HepG2 (cell line): ENCODE data around the gene LSM3. TPM values are rescaled to one million over a fixed set of nuclear protein-coding genes. Genes with fewer than 3 reads are reported as not detected.

Source experiments
- ADNP ChIP-seq: sonication (generic); formaldehyde crosslinking; IDR thresholded peaks from 2 replicates; pipeline ENCODE4 v1.4.0; 2020; ENCODE audit warnings: missing genetic modification reagents
- ATRX ChIP-seq: sonication (generic); formaldehyde crosslinking; IDR thresholded peaks from 2 replicates; pipeline ENCODE4 v1.4.0; 2020; ENCODE audit warnings: missing genetic modification reagents, borderline replicate concordance
- CBX1 ChIP-seq: IDR thresholded peaks from one replicate; pipeline ENCODE4 v1.6.1; 2016; ENCODE audit warnings: antibody characterized with exemption, low read depth
- CBX5 ChIP-seq: sonication (generic); formaldehyde crosslinking; IDR thresholded peaks from 2 replicates; pipeline ENCODE4 v1.4.0; 2020; ENCODE audit warnings: missing genetic modification reagents, borderline replicate concordance
- FOXA3 ChIP-seq: IDR thresholded peaks from 2 replicates; pipeline ENCODE4 v1.6.1; 2016; ENCODE audit warnings: missing genetic modification reagents, missing compliant biosample characterization
- FOXC1 ChIP-seq: sonication (generic); formaldehyde crosslinking; IDR thresholded peaks from 2 replicates; pipeline ENCODE4 v1.8.0; 2022; ENCODE audit warnings: mild to moderate bottlenecking, missing genetic modification reagents, borderline replicate concordance
- HOXA5 ChIP-seq: sonication (generic); formaldehyde crosslinking; IDR thresholded peaks from 2 replicates; pipeline ENCODE4 v1.4.0; 2020; ENCODE audit warnings: missing genetic modification reagents
- MIER2 ChIP-seq: IDR thresholded peaks from 2 replicates; pipeline ENCODE4 v1.6.1; 2016; ENCODE audit warnings: missing biosample characterization, missing genetic modification reagents
- PHF20 ChIP-seq: sonication (generic); formaldehyde crosslinking; IDR thresholded peaks from 2 replicates; pipeline ENCODE4 v1.5.0; 2020; ENCODE audit warnings: mild to moderate bottlenecking, missing genetic modification reagents
- POGZ ChIP-seq: sonication (generic); formaldehyde crosslinking; IDR thresholded peaks from 2 replicates; pipeline ENCODE4 v1.4.0; 2020; ENCODE audit warnings: mild to moderate bottlenecking, missing genetic modification reagents
- POLR2A ChIP-seq, 2 experiments: IDR thresholded peaks; 2 replicates each; pipeline ENCODE4 v1.6.1; 2011; ENCODE audit warnings: low read depth in 2 of 2, low read length in 2 of 2, mild to moderate bottlenecking in 1 of 2, moderate library complexity in 1 of 2; ENCODE audit not compliant: insufficient read depth in 1 of 2
- SNAPC2 ChIP-seq: sonication (generic); formaldehyde crosslinking; IDR thresholded peaks from 2 replicates; pipeline ENCODE4 v1.8.1; 2022; ENCODE audit warnings: mild to moderate bottlenecking, missing genetic modification reagents
- SRF ChIP-seq: IDR thresholded peaks from 2 replicates; pipeline ENCODE4 v1.6.1; 2011; ENCODE audit warnings: mild to moderate bottlenecking, low read depth, low read length, moderate library complexity
- SUZ12 ChIP-seq: fragments of 150-350 bp; IDR thresholded peaks from 2 replicates; pipeline ENCODE4 v1.6.1; 2014; ENCODE audit warnings: low read depth, low read length
- ZNF207 ChIP-seq: fragments of 450-650 bp; IDR thresholded peaks from 2 replicates; pipeline ENCODE4 v1.6.1; 2016; ENCODE audit warnings: antibody characterized with exemption, borderline replicate concordance
- ZNF264 ChIP-seq: sonication (generic); formaldehyde crosslinking; IDR thresholded peaks from 2 replicates; pipeline ENCODE4 v1.4.0; 2020; ENCODE audit warnings: missing genetic modification reagents
- ZNF441 ChIP-seq: sonication (generic); formaldehyde crosslinking; IDR thresholded peaks from 2 replicates; pipeline ENCODE4 v1.7.0; 2021; ENCODE audit warnings: missing genetic modification reagents, borderline replicate concordance
- ZNF589 ChIP-seq: sonication (generic); formaldehyde crosslinking; conservative IDR thresholded peaks from 2 replicates; pipeline ENCODE4 v1.8.0; 2022; ENCODE audit warnings: mild to moderate bottlenecking, moderate library complexity, missing genetic modification reagents
- ZNF670 ChIP-seq: sonication (generic); formaldehyde crosslinking; IDR thresholded peaks from 2 replicates; pipeline ENCODE4 v1.8.0; 2022; ENCODE audit warnings: mild to moderate bottlenecking, missing genetic modification reagents, borderline replicate concordance
- ZNF878 ChIP-seq: sonication (generic); formaldehyde crosslinking; IDR thresholded peaks from 2 replicates; pipeline ENCODE4 v1.8.1; 2023; ENCODE audit warnings: mild to moderate bottlenecking, missing genetic modification reagents, moderate library complexity
- polyA plus RNA-seq, 8 experiments: library from polyadenylated mRNA; depleted of rRNA in 3 of 8; stranded (reverse) in 7 of 8; unstranded in 1 of 8; fragments of >200 nt; fragmentation: Illumina TruSeq in 4 of 8; extraction: Trizol in 4 of 8; gene quantifications; 2 replicates each; pipeline versions ENCODE4 v1.2.1 to v1.2.3, GENCODE V29; 2011 to 2016; ENCODE audit warnings: low read depth in 4 of 8, missing spikeins in 1 of 8, mixed read lengths in 1 of 8; ENCODE audit not compliant: insufficient read depth in 1 of 8
- total RNA-seq, 5 experiments: library from RNA; depleted of rRNA; stranded (reverse); fragments of >200 nt; fragmentation: Illumina TruSeq; extraction: Trizol; gene quantifications; 2 replicates each; pipeline ENCODE4 v1.2.3, GENCODE V29; 2016; ENCODE audit warnings: low read depth in 1 of 5
- TF ChIP-seq, protein P1 (sequence below): sonication (generic); formaldehyde crosslinking; IDR thresholded peaks from 2 replicates; pipeline ENCODE4 v1.9.0; 2021; ENCODE audit warnings: missing genetic modification reagents, borderline replicate concordance
- TF ChIP-seq, protein P2 (sequence below): sonication (generic); formaldehyde crosslinking; IDR thresholded peaks from 2 replicates; pipeline ENCODE4 v1.5.1; 2020; ENCODE audit warnings: mild to moderate bottlenecking, missing genetic modification reagents, borderline replicate concordance
- TF ChIP-seq, protein P3 (sequence below): sonication (generic); formaldehyde crosslinking; IDR thresholded peaks from 2 replicates; pipeline ENCODE4 v1.4.0; 2020; ENCODE audit warnings: mild to moderate bottlenecking, missing genetic modification reagents
- TF ChIP-seq, protein P4 (sequence below): sonication (generic); formaldehyde crosslinking; IDR thresholded peaks from 2 replicates; pipeline ENCODE4 v1.5.1; 2020; ENCODE audit warnings: missing genetic modification reagents, mild to moderate bottlenecking, borderline replicate concordance

Gene LSM3
- total and polyA plus RNA-seq, 2 of the 13 experiments (the other 11 are each of a cell fraction or from before 2014, with no cell fraction given): 5.1 to 19.4 TPM

DNA sequence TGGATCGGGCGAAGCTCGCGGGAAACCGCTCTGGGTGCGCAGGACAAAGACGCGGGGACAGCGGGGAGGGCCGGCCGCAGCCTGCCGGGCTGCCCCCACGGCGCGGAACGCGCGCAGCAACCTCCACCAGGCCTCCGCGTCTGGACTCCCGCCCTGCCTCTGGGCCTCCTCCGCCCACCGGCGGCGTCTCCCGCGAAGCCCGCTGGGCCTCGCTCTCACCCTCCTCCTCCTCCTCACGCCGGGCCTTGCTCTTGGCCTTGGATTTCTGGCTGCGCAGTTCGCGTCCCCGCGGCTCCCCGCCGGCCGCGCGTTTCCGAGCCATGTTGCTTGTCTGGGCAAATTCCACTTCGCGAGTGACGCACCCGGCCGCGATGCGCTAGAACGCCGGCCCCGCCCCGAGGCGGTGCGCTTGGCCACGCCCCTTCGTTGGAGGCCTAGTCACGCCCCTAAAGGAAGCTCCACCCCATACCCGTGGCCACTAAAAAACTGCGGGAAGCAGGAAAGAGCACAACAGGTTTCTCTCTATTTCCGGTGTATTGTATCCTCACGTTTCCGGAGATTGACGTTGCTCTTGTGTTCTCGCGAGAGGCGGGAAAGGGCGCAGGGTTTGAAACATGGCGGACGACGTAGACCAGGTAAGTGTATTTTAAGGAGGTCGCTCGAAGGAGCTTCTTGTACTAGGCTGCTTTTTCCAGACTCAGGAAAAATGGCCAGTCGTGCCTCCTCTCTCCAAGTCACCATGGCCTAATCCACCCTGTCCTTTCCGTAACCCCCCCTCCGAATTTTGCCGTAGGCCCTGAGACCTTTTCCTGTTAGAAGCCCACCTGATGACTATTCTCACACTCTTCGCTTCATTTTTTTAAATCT is at the start of gene LSM3, which contains the start of gene XPC (continued):
- 0 out of 2 replicates have a peak, but pooled peaks have one; percentile 2 for TF ChIP-seq SRF
- TF ChIP-seq, protein P1, sequence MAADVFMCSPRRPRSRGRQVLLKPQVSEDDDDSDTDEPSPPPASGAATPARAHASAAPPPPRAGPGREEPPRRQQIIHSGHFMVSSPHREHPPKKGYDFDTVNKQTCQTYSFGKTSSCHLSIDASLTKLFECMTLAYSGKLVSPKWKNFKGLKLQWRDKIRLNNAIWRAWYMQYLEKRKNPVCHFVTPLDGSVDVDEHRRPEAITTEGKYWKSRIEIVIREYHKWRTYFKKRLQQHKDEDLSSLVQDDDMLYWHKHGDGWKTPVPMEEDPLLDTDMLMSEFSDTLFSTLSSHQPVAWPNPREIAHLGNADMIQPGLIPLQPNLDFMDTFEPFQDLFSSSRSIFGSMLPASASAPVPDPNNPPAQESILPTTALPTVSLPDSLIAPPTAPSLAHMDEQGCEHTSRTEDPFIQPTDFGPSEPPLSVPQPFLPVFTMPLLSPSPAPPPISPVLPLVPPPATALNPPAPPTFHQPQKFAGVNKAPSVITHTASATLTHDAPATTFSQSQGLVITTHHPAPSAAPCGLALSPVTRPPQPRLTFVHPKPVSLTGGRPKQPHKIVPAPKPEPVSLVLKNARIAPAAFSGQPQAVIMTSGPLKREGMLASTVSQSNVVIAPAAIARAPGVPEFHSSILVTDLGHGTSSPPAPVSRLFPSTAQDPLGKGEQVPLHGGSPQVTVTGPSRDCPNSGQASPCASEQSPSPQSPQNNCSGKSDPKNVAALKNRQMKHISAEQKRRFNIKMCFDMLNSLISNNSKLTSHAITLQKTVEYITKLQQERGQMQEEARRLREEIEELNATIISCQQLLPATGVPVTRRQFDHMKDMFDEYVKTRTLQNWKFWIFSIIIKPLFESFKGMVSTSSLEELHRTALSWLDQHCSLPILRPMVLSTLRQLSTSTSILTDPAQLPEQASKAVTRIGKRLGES: no peak
- TF ChIP-seq POGZ (CRISPR knock-in tag): peak; percentile 90
- TF ChIP-seq, protein P2, sequence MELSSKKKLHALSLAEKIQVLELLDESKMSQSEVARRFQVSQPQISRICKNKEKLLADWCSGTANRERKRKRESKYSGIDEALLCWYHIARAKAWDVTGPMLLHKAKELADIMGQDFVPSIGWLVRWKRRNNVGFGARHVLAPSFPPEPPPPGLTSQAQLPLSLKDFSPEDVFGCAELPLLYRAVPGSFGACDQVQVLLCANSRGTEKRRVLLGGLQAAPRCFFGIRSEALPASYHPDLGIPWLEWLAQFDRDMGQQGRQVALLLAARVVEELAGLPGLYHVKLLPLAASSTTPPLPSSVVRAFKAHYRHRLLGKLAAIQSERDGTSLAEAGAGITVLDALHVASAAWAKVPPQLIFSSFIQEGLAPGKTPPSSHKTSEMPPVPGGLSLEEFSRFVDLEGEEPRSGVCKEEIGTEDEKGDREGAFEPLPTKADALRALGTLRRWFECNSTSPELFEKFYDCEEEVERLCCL (CRISPR knock-in tag): no peak
- TF ChIP-seq ADNP (CRISPR knock-in tag): no peak
- TF ChIP-seq HOXA5 (CRISPR knock-in tag): 0 out of 2 replicates have a peak, but pooled peaks have one; percentile 48
- TF ChIP-seq POLR2A (IDR thresholded peaks at IDR 0.05; ENCODE audit: insufficient read depth in 1 of 2, low read depth in 2 of 2, low read length in 2 of 2): peak; percentile 83 to 91
- peak; percentile 97 for TF ChIP-seq ZNF670 (CRISPR knock-in tag)
- peak; percentile 90 for TF ChIP-seq PHF20 (CRISPR knock-in tag)
- TF ChIP-seq ATRX (CRISPR knock-in tag): no peak
- no peak for TF ChIP-seq CBX1
- TF ChIP-seq SNAPC2 (CRISPR knock-in tag): peak; percentile 64; the same call in 1 of the 2 replicates
- TF ChIP-seq FOXC1 (CRISPR knock-in tag): peak; percentile 91; the same call in 1 of the 2 replicates
- TF ChIP-seq ZNF589 (CRISPR knock-in tag): no peak
- peak; percentile 97 for TF ChIP-seq ZNF264 (CRISPR knock-in tag)
- TF ChIP-seq, protein P3, sequence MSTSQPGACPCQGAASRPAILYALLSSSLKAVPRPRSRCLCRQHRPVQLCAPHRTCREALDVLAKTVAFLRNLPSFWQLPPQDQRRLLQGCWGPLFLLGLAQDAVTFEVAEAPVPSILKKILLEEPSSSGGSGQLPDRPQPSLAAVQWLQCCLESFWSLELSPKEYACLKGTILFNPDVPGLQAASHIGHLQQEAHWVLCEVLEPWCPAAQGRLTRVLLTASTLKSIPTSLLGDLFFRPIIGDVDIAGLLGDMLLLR: peak; percentile 66; the same call in 1 of the 2 replicates
- TF ChIP-seq FOXA3 (CRISPR knock-in tag): peak; percentile 33
- TF ChIP-seq ZNF878 (CRISPR knock-in tag): peak; percentile 92
- TF ChIP-seq, protein P4, sequence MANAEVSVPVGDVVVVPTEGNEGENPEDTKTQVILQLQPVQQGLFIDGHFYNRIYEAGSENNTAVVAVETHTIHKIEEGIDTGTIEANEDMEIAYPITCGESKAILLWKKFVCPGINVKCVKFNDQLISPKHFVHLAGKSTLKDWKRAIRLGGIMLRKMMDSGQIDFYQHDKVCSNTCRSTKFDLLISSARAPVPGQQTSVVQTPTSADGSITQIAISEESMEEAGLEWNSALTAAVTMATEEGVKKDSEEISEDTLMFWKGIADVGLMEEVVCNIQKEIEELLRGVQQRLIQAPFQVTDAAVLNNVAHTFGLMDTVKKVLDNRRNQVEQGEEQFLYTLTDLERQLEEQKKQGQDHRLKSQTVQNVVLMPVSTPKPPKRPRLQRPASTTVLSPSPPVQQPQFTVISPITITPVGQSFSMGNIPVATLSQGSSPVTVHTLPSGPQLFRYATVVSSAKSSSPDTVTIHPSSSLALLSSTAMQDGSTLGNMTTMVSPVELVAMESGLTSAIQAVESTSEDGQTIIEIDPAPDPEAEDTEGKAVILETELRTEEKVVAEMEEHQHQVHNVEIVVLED: peak; percentile 91
- no peak for TF ChIP-seq ZNF207
- no peak for TF ChIP-seq MIER2 (CRISPR knock-in tag)
- peak; percentile 55; the same call in 1 of the 2 replicates for TF ChIP-seq ZNF441 (CRISPR knock-in tag)
- TF ChIP-seq SUZ12: no peak
- TF ChIP-seq CBX5: peak; percentile 37; the same call in 1 of the 2 replicates
